SIG-M5 treated with dmso at 0.1 percent for 504 hours (cell line): ENCODE measurements around the gene PTPRA.
"Not testable (repeated sequence)": the region's sequence is repeated elsewhere in the genome, so short reads cannot be mapped to it uniquely, and the experiment has no call there.

Source experiments
- DNase-seq: peaks from one replicate; lab custom pipeline; 2025; ENCODE audit not compliant: unreplicated experiment; lab: John Stamatoyannopoulos, UW

Gene PTPRA

GRCh38 chr20:2991532-2991931 lies 118.3 kb downstream of the PTPRA start:
- no peak for DNase-seq

- no peak for DNase-seq
These were observed 120.0 kb downstream of the PTPRA start for GRCh38 chr20:2993250-2993649.

- DNase-seq, result no peak
These were observed 122.5 kb downstream of the PTPRA start for GRCh38 chr20:2995796-2996195.

- no peak for DNase-seq
These were observed 125.4 kb downstream of the PTPRA start for GRCh38 chr20:2998728-2999127.

- DNase-seq, result peak; percentile 80
These were observed 127.7 kb downstream of the PTPRA start for GRCh38 chr20:3000852-3001523.

GRCh38 chr20:3003416-3003815 lies 130.1 kb downstream of the PTPRA start:
- DNase-seq, result no peak

GRCh38 chr20:3010985-3011723 lies 137.9 kb downstream of the PTPRA start:
- DNase-seq, result no peak

- no peak for DNase-seq
These were observed 138.5 kb downstream of the PTPRA start for GRCh38 chr20:3011752-3012151.

- DNase-seq, result no peak
These were observed 140.5 kb downstream of the PTPRA start for GRCh38 chr20:3013771-3014170.

GRCh38 chr20:3014179-3014578 lies 140.9 kb downstream of the PTPRA start:
- DNase-seq, result no peak

- no peak for DNase-seq
These were observed 141.4 kb downstream of the PTPRA start for GRCh38 chr20:3014662-3015061.

- not testable (repeated sequence) for DNase-seq
These were observed 142.0 kb downstream of the PTPRA start for GRCh38 chr20:3015302-3015701.

GRCh38 chr20:3021327-3021726 lies 148.0 kb downstream of the PTPRA start:
- no peak for DNase-seq

- DNase-seq, result no peak
These were observed 148.5 kb downstream of the PTPRA start for GRCh38 chr20:3021777-3022176.

GRCh38 chr20:3022559-3023490 lies 149.5 kb downstream of the PTPRA start:
- DNase-seq, result not testable (repeated sequence)

GRCh38 chr20:3027987-3028386 lies 154.7 kb downstream of the PTPRA start:
- DNase-seq, result no peak

GRCh38 chr20:3031524-3032147 lies 158.4 kb downstream of the PTPRA start:
- no peak for DNase-seq

- DNase-seq, result no peak
These were observed 159.3 kb downstream of the PTPRA start for GRCh38 chr20:3032624-3033023.

GRCh38 chr20:3037654-3038053 lies 164.4 kb downstream of the PTPRA start:
- no peak for DNase-seq

- DNase-seq, result no peak
These were observed 165.2 kb downstream of the PTPRA start for GRCh38 chr20:3038454-3038853.

GRCh38 chr20:3039426-3039825 lies 166.1 kb downstream of the PTPRA start:
- no peak for DNase-seq
